OCI-LY7 (cell line): Measurements from ENCODE around the gene DMD.

Source experiments
- CTCF ChIP-seq: fragments of 200-600 bp; sonication (generic); conservative IDR thresholded peaks from 2 replicates; pipeline ENCODE4 v1.5.1; 2014; ENCODE audit warnings: mild to moderate bottlenecking, antibody characterized with exemption, low read length, moderate library complexity, mixed read lengths
- EZH2phosphoT487 ChIP-seq: fragments of 200-600 bp; sonication (generic); IDR thresholded peaks from 2 replicates; pipeline ENCODE4 v1.6.1; 2018; ENCODE audit warnings: low read depth, borderline replicate concordance, mild to moderate bottlenecking, mixed run types, antibody characterized with exemption, low read length, moderate library complexity, mixed read lengths

- TF ChIP-seq CTCF: no peak
- TF ChIP-seq EZH2phosphoT487: no peak
These were observed 2056.4 kb downstream of the DMD start for GRCh38 chrX:31154946-31155345.
